Psoas muscle (tissue), 8 donors: ENCODE results near the gene NDUFA7. TPM values are rescaled to one million over a fixed set of nuclear protein-coding genes. Genes with fewer than 3 reads are reported as not detected.

Source experiments
- ATAC-seq, 4 donors: fragments of 200-7000 bp; cut with Tn5 transposase; one replicate each; pipeline ENCODE4 v1.9.1; 2020; ENCODE audit warnings: moderate library complexity in 3 of 4, mild to moderate bottlenecking in 2 of 4
- DNase-seq, 2 donors: peaks; one replicate each; pipeline ENCODE4 v3.0.0-alpha.2; 2020
- H3K27ac ChIP-seq: fragments of 200-600 bp; one replicate; pipeline ENCODE4 v1.8.0; 2022
- H3K27me3 ChIP-seq, 3 donors: fragments of 200-600 bp in 1 of 3; one replicate each; pipeline versions ENCODE4 v1.6.1 to v1.8.0; 2013 to 2022; ENCODE audit warnings: low read length in 2 of 3, mild to moderate bottlenecking in 2 of 3, moderate library complexity in 1 of 3; ENCODE audit not compliant: insufficient read depth in 3 of 3
- H3K36me3 ChIP-seq, 2 donors: fragments of 200-600 bp in 1 of 2; one replicate each; pipeline versions ENCODE4 v1.6.1 to v1.8.0; 2013 to 2022; ENCODE audit warnings: low read depth in 1 of 2, mild to moderate bottlenecking in 1 of 2, moderate library complexity in 1 of 2; ENCODE audit not compliant: insufficient read depth in 1 of 2
- H3K4me1 ChIP-seq: fragments of 200-600 bp; one replicate; pipeline ENCODE4 v1.8.0; 2022
- H3K4me3 ChIP-seq: fragments of 200-600 bp; one replicate; pipeline ENCODE4 v1.8.0; 2022; ENCODE audit warnings: mild to moderate bottlenecking
- H3K9me3 ChIP-seq: fragments of 200-600 bp; one replicate; pipeline ENCODE4 v1.8.0; 2022
- WGBS, 3 donors: extraction: QIAGEN DNeasy Blood & Tissue Kit; methylation state at CpG; one replicate each; pipeline versions ENCODE4 v1.1.6 to v1.1.7; 2013; 5-methylcytosine and 5-hydroxymethylcytosine counted together
- intact Hi-C, 2 donors: fragments of 100-400 bp; cut with DNase I; formaldehyde crosslinking; loops; one replicate each; pipeline versions ENCODE4 v1.11.0 to v1.14.2; 2022
- polyA plus RNA-seq, 3 donors: library from polyadenylated mRNA; stranded (reverse); fragments of 200-250 nt; gene quantifications; one replicate each; pipeline ENCODE4 v1.2.3, GENCODE V29; 2013
- total RNA-seq, 4 donors: library from RNA; stranded (reverse); fragmentation: NEBNext Ultra II Directional in 2 of 4; extraction: Animal tissue kit (Norgen Biotek cat#: 25700) in 2 of 4; gene quantifications; one replicate each; pipeline versions ENCODE4 v1.2.1 to v1.2.4, GENCODE V29; 2021 to 2023
- TF ChIP-seq, protein P1 (sequence below): fragments of 200-600 bp; IDR thresholded peaks from one replicate; pipeline ENCODE4 v1.8.0; 2022; ENCODE audit warnings: antibody characterized with exemption
- donor health status: healthy with polysubstance abuse.
- donor health status: DM: no; HTN: no; CAD: no; lungs with moderate emphysema.
- donor health status: Bipolar disorder and iron deficiency.
- donor health status: healthy.
- donor health status: DM: yes; HTN: yes; CAD: no.
- donor health status: DM: no; HTN: no; CAD: no.
- donor health status: DM: no; HTN: no; CAD: no.
- donor health status: DM: yes; HTN: yes; CAD: no.

Gene NDUFA7
- total and polyA plus RNA-seq, 7 donors: 76.8 to 271 (median 150) TPM

DNA sequence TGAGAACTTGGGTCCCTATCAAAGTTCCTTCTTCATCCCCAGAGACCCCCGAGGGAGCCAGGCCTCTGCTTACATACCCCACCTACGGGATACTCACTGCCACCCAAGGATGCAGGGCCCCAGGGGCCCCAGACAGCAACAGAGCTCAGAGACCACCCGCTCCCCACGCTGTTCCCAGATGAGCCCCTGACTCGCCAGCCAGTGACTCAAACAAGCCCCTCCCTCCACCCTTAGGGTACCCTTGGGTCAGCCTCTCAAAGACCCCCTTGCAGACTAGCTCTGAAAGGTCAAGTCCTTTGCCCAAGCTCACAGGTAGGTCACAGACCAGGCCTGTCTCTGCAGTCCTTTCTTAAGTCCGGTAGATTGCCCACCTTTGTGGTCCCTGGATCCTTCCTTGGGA, 58.7 kb downstream of the NDUFA7 start:
- Histone ChIP-seq H3K36me3 (no peaks in the 10 kb centered on the region), H3K27me3 (no peaks in the 10 kb centered on the region), H3K27ac (no peak overlapping the region), H3K4me1 (no peaks in the 10 kb centered on the region), H3K9me3 (no peaks in the 10 kb centered on the region), H3K4me3 (no peak overlapping the region)
- WGBS, 3 donors: 77 to 94% (median 90%) methylated on average over 6 of the region's 6 CpGs
- intact Hi-C loops: no loop called here
- TF ChIP-seq, protein P1, sequence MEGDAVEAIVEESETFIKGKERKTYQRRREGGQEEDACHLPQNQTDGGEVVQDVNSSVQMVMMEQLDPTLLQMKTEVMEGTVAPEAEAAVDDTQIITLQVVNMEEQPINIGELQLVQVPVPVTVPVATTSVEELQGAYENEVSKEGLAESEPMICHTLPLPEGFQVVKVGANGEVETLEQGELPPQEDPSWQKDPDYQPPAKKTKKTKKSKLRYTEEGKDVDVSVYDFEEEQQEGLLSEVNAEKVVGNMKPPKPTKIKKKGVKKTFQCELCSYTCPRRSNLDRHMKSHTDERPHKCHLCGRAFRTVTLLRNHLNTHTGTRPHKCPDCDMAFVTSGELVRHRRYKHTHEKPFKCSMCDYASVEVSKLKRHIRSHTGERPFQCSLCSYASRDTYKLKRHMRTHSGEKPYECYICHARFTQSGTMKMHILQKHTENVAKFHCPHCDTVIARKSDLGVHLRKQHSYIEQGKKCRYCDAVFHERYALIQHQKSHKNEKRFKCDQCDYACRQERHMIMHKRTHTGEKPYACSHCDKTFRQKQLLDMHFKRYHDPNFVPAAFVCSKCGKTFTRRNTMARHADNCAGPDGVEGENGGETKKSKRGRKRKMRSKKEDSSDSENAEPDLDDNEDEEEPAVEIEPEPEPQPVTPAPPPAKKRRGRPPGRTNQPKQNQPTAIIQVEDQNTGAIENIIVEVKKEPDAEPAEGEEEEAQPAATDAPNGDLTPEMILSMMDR: no peak
- no peak for ATAC-seq
- DNase-seq: peak in 1 of 2 donors; percentile 4

DNA sequence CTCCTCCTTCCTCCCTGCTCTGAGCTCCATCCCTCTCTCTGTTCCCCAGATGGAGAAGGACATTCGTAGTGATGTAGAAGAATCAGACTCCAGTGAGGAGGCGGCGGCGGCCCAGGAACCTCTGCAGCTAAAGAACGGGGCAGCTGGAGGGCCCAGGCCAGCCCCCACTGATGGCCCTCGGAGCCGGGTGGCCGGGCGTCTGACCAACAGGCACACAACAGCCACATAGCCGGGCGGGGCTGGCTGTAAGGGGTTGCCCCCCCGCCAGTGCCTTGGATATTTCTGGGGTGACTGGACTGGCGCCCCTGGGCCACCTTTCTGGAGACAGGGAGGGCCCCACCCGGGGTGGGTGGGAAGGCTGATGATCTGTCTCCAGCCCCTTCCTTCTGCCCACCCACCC, 59.3 kb downstream of the NDUFA7 start:
- TF ChIP-seq, protein P1: no peak
- DNase-seq: peak in 1 of 2 donors; percentile 23
- Histone ChIP-seq H3K4me3 (no peak overlapping the region), H3K4me1 (no peaks in the 10 kb centered on the region), H3K27me3 (no peaks in the 10 kb centered on the region), H3K9me3 (no peaks in the 10 kb centered on the region), H3K36me3 (peaks cover 0 to under 1% of the 10 kb centered on the region in 2 donors), H3K27ac (no peak overlapping the region)
- intact Hi-C loops: no loop called here
- ATAC-seq: no peak
- 47 to 71% (median 69%) methylated on average over 14 of the region's 14 CpGs for WGBS, 3 donors

DNA sequence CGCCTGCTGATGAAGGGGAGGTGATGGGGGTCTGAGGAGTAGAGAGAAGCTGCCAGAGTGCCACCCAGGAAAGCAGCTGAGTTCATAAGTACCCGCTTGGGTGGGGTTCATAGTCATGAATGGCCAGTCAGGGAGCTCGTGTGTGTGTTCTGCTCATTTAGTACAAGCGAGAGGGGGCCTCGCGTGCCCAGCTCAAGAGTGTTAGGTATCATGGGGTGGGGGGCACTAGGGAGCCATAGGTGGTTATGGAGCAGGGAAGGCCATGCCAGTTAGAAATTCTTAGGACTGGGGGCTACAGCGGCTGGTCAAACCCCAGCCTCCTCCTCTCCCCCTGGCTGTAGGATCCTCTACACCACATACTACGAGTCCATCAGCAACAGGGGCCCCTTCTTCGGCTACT, 59.8 kb downstream of the NDUFA7 start:
- Histone ChIP-seq H3K36me3 (peaks cover 0 to 3% of the 10 kb centered on the region in 2 donors), H3K27ac (no peak overlapping the region), H3K4me1 (no peaks in the 10 kb centered on the region), H3K27me3 (no peaks in the 10 kb centered on the region), H3K4me3 (no peak overlapping the region), H3K9me3 (no peaks in the 10 kb centered on the region)
- TF ChIP-seq, protein P1: no peak
- intact Hi-C loops: no loop called here
- no peak for DNase-seq
- ATAC-seq: no peak
- WGBS, 3 donors: 80 to 92% (median 83%) methylated on average over 9 of the region's 9 CpGs

Other genes with a start within 250 kb of the NDUFA7 start
- gene FBN3, start 171.8 kb downstream of the NDUFA7 start, total RNA-seq: under 1 TPM in 2 of 4 donors, not detected in 2; 0.02 to 0.51 TPM
- gene FBN3, start 171.8 kb downstream of the NDUFA7 start, polyA plus RNA-seq: under 1 TPM; 0.01 to 0.12 (median 0.01) TPM
- gene CERS4, start 112.0 kb downstream of the NDUFA7 start, total RNA-seq: 1 to 10 TPM; 2.1 to 4.8 (median 3.6) TPM
- gene CERS4, start 112.0 kb downstream of the NDUFA7 start, polyA plus RNA-seq: 1 to 10 TPM; 1.1 to 2.8 (median 1.3) TPM
- 10 to 100 TPM; 17.4 to 25.4 (median 22.4) TPM for gene CD320, start 13.0 kb downstream of the NDUFA7 start, total RNA-seq
- gene CD320, start 13.0 kb downstream of the NDUFA7 start, polyA plus RNA-seq: 10 to 100 TPM; 44.8 to 67.2 (median 47.6) TPM
- gene RPS28, start 121 bp upstream of the NDUFA7 start, total RNA-seq: 1,000 to 10,000 TPM in 2 of 4 donors, 100 to 1,000 TPM in 2; 947 to 1,442 (median 1,003) TPM
- gene RPS28, start 121 bp upstream of the NDUFA7 start, polyA plus RNA-seq: 100 to 1,000 TPM; 431 to 717 (median 657) TPM
- gene KANK3, start 21.9 kb upstream of the NDUFA7 start, total RNA-seq: 10 to 100 TPM in 2 of 4 donors, 1 to 10 TPM in 2; 7.1 to 14.2 (median 9.7) TPM
- gene KANK3, start 21.9 kb upstream of the NDUFA7 start, polyA plus RNA-seq: 1 to 10 TPM; 5.1 to 9.4 (median 7.7) TPM
- 100 to 1,000 TPM in 1 of 4 donors, 10 to 100 TPM in 3; 10.7 to 118 (median 44.7) TPM for gene ANGPTL4, start 42.8 kb upstream of the NDUFA7 start, total RNA-seq
- 100 to 1,000 TPM in 1 of 3 donors, 10 to 100 TPM in 2; 17.2 to 235 (median 19.1) TPM for gene ANGPTL4, start 42.8 kb upstream of the NDUFA7 start, polyA plus RNA-seq
- 100 to 1,000 TPM in 1 of 4 donors, 10 to 100 TPM in 3; 77.1 to 130 (median 82.2) TPM for gene RAB11B, start 69.0 kb upstream of the NDUFA7 start, total RNA-seq
- gene RAB11B, start 69.0 kb upstream of the NDUFA7 start, polyA plus RNA-seq: 10 to 100 TPM; 43.9 to 59.9 (median 56.9) TPM
- gene MARCHF2, start 91.9 kb upstream of the NDUFA7 start, total RNA-seq: 10 to 100 TPM; 47.7 to 56.0 (median 52.2) TPM
- 10 to 100 TPM; 32.8 to 55.6 (median 48.9) TPM for gene MARCHF2, start 91.9 kb upstream of the NDUFA7 start, polyA plus RNA-seq
- gene HNRNPM, start 123.6 kb upstream of the NDUFA7 start, total RNA-seq: 10 to 100 TPM; 73.2 to 92.2 (median 84.1) TPM
- gene HNRNPM, start 123.6 kb upstream of the NDUFA7 start, polyA plus RNA-seq: 100 to 1,000 TPM in 2 of 3 donors, 10 to 100 TPM in 1; 53.2 to 146 (median 118) TPM
- under 1 TPM; 0.22 to 0.65 (median 0.49) TPM for gene PRAM1, start 181.3 kb upstream of the NDUFA7 start, total RNA-seq
- gene PRAM1, start 181.3 kb upstream of the NDUFA7 start, polyA plus RNA-seq: under 1 TPM in 2 of 3 donors, not detected in 1; 0.27 to 0.29 TPM
- 10 to 100 TPM; 15.6 to 19.3 (median 17.8) TPM for gene ZNF414, start 192.8 kb upstream of the NDUFA7 start, total RNA-seq
- 10 to 100 TPM; 10.4 to 21.6 (median 17.8) TPM for gene ZNF414, start 192.8 kb upstream of the NDUFA7 start, polyA plus RNA-seq